CD8-positive, alpha-beta memory T cell (primary cell): ENCODE data around the gene ATP5F1D. TPM values are rescaled to one million over a fixed set of nuclear protein-coding genes. Genes with fewer than 3 reads are reported as not detected.

ENCODE experiments used
- CTCF ChIA-PET: fragments of 350-600 bp; sonication (Branson Sonifier 250); formaldehyde crosslinking; loops from one replicate; lab custom pipeline; 2021; ENCODE audit warnings: antibody characterized with exemption; lab: Charles Lee
- POLR2A ChIA-PET: fragments of 350-600 bp; sonication (Branson Sonifier 250); formaldehyde crosslinking; loops from one replicate; lab custom pipeline; 2021; ENCODE audit warnings: antibody characterized with exemption; lab: Charles Lee
- DNase-seq, 5 donors: peaks; one replicate each; pipeline versions ENCODE4 v3.0.0 to v3.0.0-alpha.2; 2020 to 2022; ENCODE audit warnings: mixed read lengths in 1 of 5
- H3K27ac ChIP-seq: one replicate; pipeline ENCODE4 v1.7.0; 2013; ENCODE audit warnings: low read depth, mild to moderate bottlenecking, low read length, moderate library complexity
- H3K27me3 ChIP-seq: 2 replicates; pipeline ENCODE4 v1.7.0; 2013; ENCODE audit warnings: low read length, mild to moderate bottlenecking; ENCODE audit not compliant: insufficient read depth, poor library complexity, severe bottlenecking
- H3K36me3 ChIP-seq: 2 replicates; pipeline ENCODE4 v1.7.0; 2013; ENCODE audit warnings: mild to moderate bottlenecking, low read length, moderate library complexity; ENCODE audit not compliant: insufficient read depth
- H3K4me1 ChIP-seq: 2 replicates; pipeline ENCODE4 v1.7.0; 2013; ENCODE audit warnings: mild to moderate bottlenecking, low read length, moderate library complexity; ENCODE audit not compliant: insufficient read depth
- H3K4me3 ChIP-seq: 2 replicates; pipeline ENCODE4 v1.7.0; 2013; ENCODE audit warnings: mild to moderate bottlenecking, low read length
- H3K9me3 ChIP-seq: 2 replicates; pipeline ENCODE4 v1.7.0; 2013; ENCODE audit warnings: mild to moderate bottlenecking, low read length
- H3K27ac Mint-ChIP-seq, 8 donors: one replicate each; pipeline ENCODE4 v1.8.0; 2020 to 2021; ENCODE audit warnings: mixed read lengths in 8 of 8, mild to moderate bottlenecking in 6 of 8, inconsistent platforms in 3 of 8, moderate library complexity in 3 of 8
- H3K27me3 Mint-ChIP-seq, 2 donors: one replicate each; pipeline ENCODE4 v1.8.0; 2020 to 2021; ENCODE audit warnings: mixed read lengths in 2 of 2, mild to moderate bottlenecking in 1 of 2, moderate library complexity in 1 of 2
- H3K36me3 Mint-ChIP-seq, 3 donors: one replicate each; pipeline ENCODE4 v1.8.0; 2020 to 2021; ENCODE audit warnings: mixed read lengths in 3 of 3, inconsistent platforms in 1 of 3, mild to moderate bottlenecking in 1 of 3
- H3K4me1 Mint-ChIP-seq, 3 donors: one replicate each; pipeline ENCODE4 v1.8.0; 2020 to 2021; ENCODE audit warnings: mixed read lengths in 3 of 3, inconsistent platforms in 1 of 3, mild to moderate bottlenecking in 1 of 3
- H3K4me3 Mint-ChIP-seq, 7 donors: one replicate each; pipeline ENCODE4 v1.8.0; 2020 to 2021; ENCODE audit warnings: mixed read lengths in 7 of 7, mild to moderate bottlenecking in 6 of 7, moderate library complexity in 4 of 7, inconsistent platforms in 2 of 7
- H3K9me3 Mint-ChIP-seq, 5 donors: one replicate each; pipeline ENCODE4 v1.8.0; 2020 to 2022; ENCODE audit warnings: mixed read lengths in 5 of 5, mild to moderate bottlenecking in 3 of 5, moderate library complexity in 2 of 5, inconsistent platforms in 1 of 5
- polyA plus RNA-seq: library from polyadenylated mRNA; unstranded; fragments of 300-500 nt; fragmentation: Illumina TruSeq; gene quantifications from one replicate; pipeline ENCODE4 v1.2.3, GENCODE V29; 2021
- total RNA-seq, 2 experiments: library from RNA; stranded (reverse); gene quantifications; one replicate each; pipeline ENCODE4 v1.2.3, GENCODE V29; 2021

ATP5F1D gene
- total and polyA plus RNA-seq, 3 experiments from 2014 or later, result 179 to 271 (median 180) TPM

DNA sequence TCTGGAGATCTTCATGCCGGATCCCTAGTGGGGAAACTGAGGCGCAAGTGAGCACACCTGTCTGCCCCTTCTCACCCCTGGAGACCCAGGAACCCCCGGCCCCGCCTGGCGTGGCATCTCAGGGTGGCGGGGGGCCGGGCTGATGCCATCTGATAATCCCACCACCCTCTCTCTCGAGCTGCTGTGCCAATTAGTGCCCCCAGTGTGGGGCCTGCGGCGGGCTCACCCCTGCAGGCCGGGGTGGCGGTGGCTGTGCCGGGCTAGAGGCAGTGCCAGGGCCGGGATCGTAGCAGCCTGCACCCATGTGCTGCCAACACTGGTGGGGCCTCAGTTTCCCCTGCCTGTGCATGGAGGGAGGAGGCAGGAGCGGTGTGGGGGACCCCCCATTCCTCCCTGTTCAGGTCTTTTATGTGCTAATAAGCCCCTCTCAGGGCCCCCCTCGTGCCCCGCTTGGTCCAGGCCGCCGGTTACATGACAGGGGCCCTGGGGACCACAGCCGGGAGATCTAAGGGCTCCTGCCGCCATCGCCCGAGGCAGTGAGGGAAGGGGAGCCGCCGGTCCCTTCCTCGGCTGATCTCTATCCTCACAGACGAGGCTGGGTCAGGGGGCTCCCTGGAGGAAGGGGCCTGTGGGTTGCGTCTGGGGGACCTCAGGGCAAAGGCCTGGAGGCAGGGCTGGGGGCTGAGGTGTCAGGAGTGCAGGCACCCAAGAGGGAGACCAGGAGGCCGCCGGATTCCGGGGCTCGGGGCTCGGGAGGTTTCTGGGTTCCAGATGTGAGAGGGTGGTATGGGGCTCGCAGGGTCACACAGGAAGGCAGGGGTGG is 52.4 kb downstream of the ATP5F1D start:
- H3K27me3 ChIP-seq, result peaks cover 14% of the 10 kb centered on the region
- POLR2A ChIA-PET, result no interaction called here

More for the DNA sequence above, 52.4 kb downstream of the ATP5F1D start:
- Mint-ChIP-seq H3K9me3 (no peaks in the 10 kb centered on the region), H3K4me3 (no peak overlapping the region), H3K36me3 (no peaks in the 10 kb centered on the region), H3K27ac (no peak overlapping the region), H3K27me3 (peaks cover 10 to 13% of the 10 kb centered on the region in 2 donors), H3K4me1 (peaks cover 0 to 1% (median 0%) of the 10 kb centered on the region in 3 donors)
- Histone ChIP-seq H3K9me3 (no peaks in the 10 kb centered on the region), H3K36me3 (no peaks in the 10 kb centered on the region), H3K27ac (no peak overlapping the region), H3K4me1 (no peaks in the 10 kb centered on the region), H3K4me3 (no peak overlapping the region)
- CTCF ChIA-PET, result no interaction called here
- DNase-seq, result no peak

Other genes with a start within 250 kb of the ATP5F1D start
- not detected for gene GRIN3B, start 241.3 kb upstream of the ATP5F1D start, total RNA-seq
- not detected for gene GRIN3B, start 241.3 kb upstream of the ATP5F1D start, polyA plus RNA-seq
- 100 to 1,000 TPM; 151 to 157 TPM for gene TMEM259, start 220.6 kb upstream of the ATP5F1D start, total RNA-seq
- gene TMEM259, start 220.6 kb upstream of the ATP5F1D start, polyA plus RNA-seq, result 84.6 TPM
- gene RNU6-2, start 220.2 kb upstream of the ATP5F1D start, total RNA-seq, result not detected
- not detected for gene RNU6-2, start 220.2 kb upstream of the ATP5F1D start, polyA plus RNA-seq
- 10 to 100 TPM; 78.1 to 78.9 TPM for gene CNN2, start 215.1 kb upstream of the ATP5F1D start, total RNA-seq
- 792 TPM for gene CNN2, start 215.1 kb upstream of the ATP5F1D start, polyA plus RNA-seq
- 10 to 100 TPM; 33.8 to 39.5 TPM for gene ABCA7, start 201.6 kb upstream of the ATP5F1D start, total RNA-seq
- 14.1 TPM for gene ABCA7, start 201.6 kb upstream of the ATP5F1D start, polyA plus RNA-seq
- 100 to 1,000 TPM; 212 to 220 TPM for gene ARHGAP45, start 174.6 kb upstream of the ATP5F1D start, total RNA-seq
- gene ARHGAP45, start 174.6 kb upstream of the ATP5F1D start, polyA plus RNA-seq, result 478 TPM
- 100 to 1,000 TPM; 270 to 278 TPM for gene POLR2E, start 146.4 kb upstream of the ATP5F1D start, total RNA-seq
- gene POLR2E, start 146.4 kb upstream of the ATP5F1D start, polyA plus RNA-seq, result 249 TPM
- 100 to 1,000 TPM; 222 TPM for gene GPX4, start 137.8 kb upstream of the ATP5F1D start, total RNA-seq
- 373 TPM for gene GPX4, start 137.8 kb upstream of the ATP5F1D start, polyA plus RNA-seq
- gene SBNO2, start 67.5 kb upstream of the ATP5F1D start, total RNA-seq, result 10 to 100 TPM; 59.0 to 61.0 TPM
- 4.3 TPM for gene SBNO2, start 67.5 kb upstream of the ATP5F1D start, polyA plus RNA-seq
- 10 to 100 TPM; 66.9 to 69.7 TPM for gene STK11, start 36.0 kb upstream of the ATP5F1D start, total RNA-seq
- 37.0 TPM for gene STK11, start 36.0 kb upstream of the ATP5F1D start, polyA plus RNA-seq
- under 1 TPM; 0.22 to 0.80 TPM for gene CBARP, start 3.7 kb upstream of the ATP5F1D start, total RNA-seq
- gene CBARP, start 3.7 kb upstream of the ATP5F1D start, polyA plus RNA-seq, result not detected
- 10 to 100 TPM; 39.8 to 45.3 TPM for gene MIDN, start 6.8 kb downstream of the ATP5F1D start, total RNA-seq
- 14.6 TPM for gene MIDN, start 6.8 kb downstream of the ATP5F1D start, polyA plus RNA-seq
- gene CIRBP, start 27.6 kb downstream of the ATP5F1D start, total RNA-seq, result 100 to 1,000 TPM; 253 to 258 TPM
- 238 TPM for gene CIRBP, start 27.6 kb downstream of the ATP5F1D start, polyA plus RNA-seq
- gene FAM174C, start 33.8 kb downstream of the ATP5F1D start, total RNA-seq, result 100 to 1,000 TPM; 113 TPM
- gene FAM174C, start 33.8 kb downstream of the ATP5F1D start, polyA plus RNA-seq, result 100 TPM
- gene EFNA2, start 44.1 kb downstream of the ATP5F1D start, total RNA-seq, result not detected
- gene EFNA2, start 44.1 kb downstream of the ATP5F1D start, polyA plus RNA-seq, result not detected
- 100 to 1,000 TPM; 102 to 104 TPM for gene NDUFS7, start 142.2 kb downstream of the ATP5F1D start, total RNA-seq
- 207 TPM for gene NDUFS7, start 142.2 kb downstream of the ATP5F1D start, polyA plus RNA-seq
- 10 to 100 TPM; 29.0 to 29.5 TPM for gene GAMT, start 159.8 kb downstream of the ATP5F1D start, total RNA-seq
- 20.4 TPM for gene GAMT, start 159.8 kb downstream of the ATP5F1D start, polyA plus RNA-seq
- 100 to 1,000 TPM; 253 TPM for gene DAZAP1, start 165.8 kb downstream of the ATP5F1D start, total RNA-seq
- 7.7 TPM for gene DAZAP1, start 165.8 kb downstream of the ATP5F1D start, polyA plus RNA-seq
- 1,000 to 10,000 TPM; 1,485 to 1,540 TPM for gene RPS15, start 196.6 kb downstream of the ATP5F1D start, total RNA-seq
- 2,756 TPM for gene RPS15, start 196.6 kb downstream of the ATP5F1D start, polyA plus RNA-seq
- under 1 TPM; 0.09 to 0.11 TPM for gene APC2, start 208.4 kb downstream of the ATP5F1D start, total RNA-seq
- gene APC2, start 208.4 kb downstream of the ATP5F1D start, polyA plus RNA-seq, result not detected
- 10 to 100 TPM; 36.9 to 41.4 TPM for gene C19orf25, start 237.5 kb downstream of the ATP5F1D start, total RNA-seq
- gene C19orf25, start 237.5 kb downstream of the ATP5F1D start, polyA plus RNA-seq, result 56.7 TPM
- 1 to 10 TPM; 1.0 to 1.3 TPM for gene PCSK4, start 248.6 kb downstream of the ATP5F1D start, total RNA-seq
- 1.0 TPM for gene PCSK4, start 248.6 kb downstream of the ATP5F1D start, polyA plus RNA-seq
- 1 to 10 TPM; 1.8 to 2.0 TPM for gene REEP6, start 249.4 kb downstream of the ATP5F1D start, total RNA-seq
- 4.5 TPM for gene REEP6, start 249.4 kb downstream of the ATP5F1D start, polyA plus RNA-seq